HG02763 (cell line): ENCODE measurements around the gene ZNF234.
"Not testable (repeated sequence)": the region's sequence is repeated elsewhere in the genome, so short reads cannot be mapped to it uniquely, and the experiment has no call there.

ENCODE experiments used
- ATAC-seq: cut with Tn5 transposase; IDR thresholded peaks from one replicate; pipeline ENCODE4 v1.9.1; 2021; ENCODE audit warnings: mild to moderate bottlenecking, moderate library complexity; ENCODE audit not compliant: unreplicated experiment

Gene ZNF234

DNA sequence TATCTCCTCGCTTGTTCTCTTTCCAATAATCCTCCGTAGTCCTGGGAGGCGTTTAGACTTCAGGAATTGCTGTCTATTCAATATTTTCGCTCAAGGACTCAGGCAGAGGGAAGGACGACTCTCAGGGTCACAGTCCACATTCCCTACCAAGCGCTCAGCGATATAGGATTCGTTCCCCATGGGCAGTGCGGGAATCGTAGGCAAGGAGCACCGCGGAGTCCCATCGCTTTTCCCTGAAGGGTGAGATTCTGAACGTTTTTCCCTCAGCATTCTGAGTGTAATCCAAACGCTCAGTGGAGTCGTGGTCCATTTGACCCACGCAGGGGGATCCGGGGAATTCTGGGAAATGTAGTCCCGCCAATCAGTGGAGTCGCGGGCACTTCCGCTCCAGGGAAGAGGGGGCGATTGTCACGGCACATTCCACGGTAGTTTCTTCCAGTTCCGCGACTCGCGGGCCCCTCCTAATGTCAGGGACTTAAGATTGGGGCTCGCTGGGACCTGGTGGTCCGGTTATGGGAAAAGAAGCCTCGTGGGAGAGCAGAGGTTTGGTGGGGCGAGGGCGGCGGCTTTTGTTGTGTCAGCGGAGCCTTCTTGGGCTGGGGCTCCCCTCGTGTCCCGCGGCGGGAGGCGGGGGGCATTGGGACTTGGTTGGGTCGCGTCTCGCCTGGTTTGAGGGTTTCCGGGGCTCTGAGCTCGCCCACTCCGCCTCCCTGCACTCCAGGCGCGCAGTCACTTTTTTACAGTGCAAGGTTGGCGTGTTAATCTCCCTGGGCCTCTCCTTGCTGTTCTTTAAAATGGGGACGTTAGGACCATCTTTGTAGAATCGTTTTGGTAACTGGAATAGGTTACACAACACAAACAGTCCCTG is at the start of gene ZNF234:
TSS of gene ZNF234 (plus strand) at position 364 of the 868 bp plus-strand sequence. CDS start 3,079 bp downstream, outside the sequence.
- ATAC-seq = peak; percentile 83

GRCh38 chr19:44092108-44092507 is 49.2 kb upstream of the ZNF234 start:
- ATAC-seq = no peak

DNA sequence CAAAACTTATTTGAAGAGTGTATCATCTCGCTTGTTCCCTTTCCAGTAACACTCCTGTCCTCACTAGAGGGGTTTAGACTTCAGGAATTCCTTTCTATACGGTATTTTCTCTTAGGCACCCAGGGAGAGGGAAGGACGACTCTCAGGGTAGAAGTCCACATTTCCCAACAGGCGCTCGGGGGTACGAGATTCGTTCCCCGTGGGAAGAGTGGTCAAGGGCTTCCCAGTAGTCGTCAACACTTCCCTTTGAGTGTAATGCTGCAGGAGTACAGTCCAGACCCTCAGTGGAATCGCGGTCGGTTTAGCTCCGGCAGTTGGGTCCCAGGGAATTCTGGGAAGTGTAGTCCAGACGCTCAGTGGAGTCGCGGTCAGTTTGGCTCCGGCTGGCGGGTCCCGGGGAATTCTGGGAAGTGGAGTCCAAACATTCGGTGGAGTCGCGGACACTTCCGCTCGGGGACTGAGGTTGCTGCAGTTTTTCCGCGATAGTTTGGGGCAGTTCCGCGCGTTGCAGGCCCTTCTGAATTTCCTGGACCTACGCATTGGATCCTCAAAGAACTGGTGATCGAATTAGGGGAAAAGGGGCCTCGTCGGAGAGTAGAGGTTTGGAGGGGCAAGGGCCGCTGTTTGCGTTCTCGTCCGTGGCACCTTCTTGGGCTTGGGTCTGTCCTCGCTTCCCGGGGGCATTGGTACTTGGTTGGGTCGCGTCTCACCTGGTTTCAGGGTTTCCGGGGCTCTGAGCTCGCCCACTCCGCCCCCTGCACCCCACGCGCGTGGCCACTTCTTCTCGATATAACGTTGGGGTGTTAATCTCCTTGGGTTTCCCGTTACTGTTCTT is 47.2 kb upstream of the ZNF234 start, which contains the start of gene ZNF224:
TSS of gene ZNF224 (plus strand) at position 431 of the 835 bp plus-strand sequence. CDS start 3,513 bp downstream, outside the sequence.
- peak; percentile 93 for ATAC-seq

DNA sequence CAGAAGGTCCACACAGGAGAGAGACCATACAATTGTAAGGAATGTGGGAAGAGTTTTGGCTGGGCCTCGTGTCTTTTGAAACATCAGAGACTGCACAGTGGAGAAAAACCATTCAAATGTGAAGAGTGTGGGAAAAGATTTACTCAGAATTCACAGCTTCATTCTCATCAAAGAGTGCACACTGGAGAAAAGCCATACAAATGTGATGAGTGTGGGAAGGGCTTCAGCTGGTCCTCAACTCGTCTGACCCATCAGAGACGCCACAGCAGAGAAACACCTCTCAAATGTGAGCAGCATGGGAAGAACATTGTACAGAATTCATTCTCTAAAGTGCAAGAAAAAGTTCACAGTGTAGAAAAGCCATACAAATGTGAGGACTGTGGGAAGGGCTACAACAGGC is 33.6 kb upstream of the ZNF234 start:
- no peak for ATAC-seq

GRCh38 chr19:44109458-44109857 is 31.9 kb upstream of the ZNF234 start:
- no peak for ATAC-seq

DNA sequence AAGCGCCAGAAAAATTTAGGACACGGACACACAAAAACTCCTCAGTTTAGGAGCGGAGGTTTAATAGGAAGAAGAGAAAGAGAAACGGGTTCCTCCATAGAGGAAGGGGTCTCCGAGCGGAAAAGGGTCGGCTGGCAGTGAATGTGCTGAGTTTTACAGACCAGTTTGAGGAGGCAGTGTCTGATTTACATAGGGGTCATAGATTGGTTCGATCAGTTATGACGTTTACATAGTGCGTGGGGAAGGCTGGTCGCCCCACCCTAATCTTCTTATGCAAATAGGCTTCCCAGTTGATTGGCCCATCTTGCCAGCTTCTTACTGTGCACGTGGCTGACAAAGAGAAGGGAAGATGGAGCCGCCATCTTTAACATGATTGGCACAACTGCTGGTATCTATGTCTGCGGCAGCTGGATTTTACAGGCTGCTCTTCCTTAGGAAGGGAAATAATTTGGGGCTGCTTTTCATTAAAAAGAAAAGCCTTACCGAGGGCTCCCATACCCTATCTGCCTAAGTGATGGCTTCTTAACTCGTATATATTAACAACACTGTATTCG is 29.4 kb upstream of the ZNF234 start:
- no peak for ATAC-seq

DNA sequence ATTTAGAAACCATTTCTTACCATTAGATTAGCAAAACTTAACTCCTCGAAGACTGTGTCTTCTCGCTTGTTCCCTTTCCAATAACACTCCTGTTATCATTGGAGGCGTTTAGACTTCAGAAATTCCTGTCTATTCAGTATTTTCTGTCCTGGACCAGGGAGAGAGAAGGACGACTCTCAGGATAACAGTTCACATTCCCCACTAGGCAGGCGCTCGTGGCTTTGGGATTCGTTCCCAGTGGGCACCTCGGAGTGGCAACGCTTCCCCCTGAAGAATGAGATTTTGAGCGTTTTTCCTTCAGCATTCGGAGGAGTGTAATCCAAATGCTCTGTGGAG is 28.6 kb upstream of the ZNF234 start:
- ATAC-seq = no peak

DNA sequence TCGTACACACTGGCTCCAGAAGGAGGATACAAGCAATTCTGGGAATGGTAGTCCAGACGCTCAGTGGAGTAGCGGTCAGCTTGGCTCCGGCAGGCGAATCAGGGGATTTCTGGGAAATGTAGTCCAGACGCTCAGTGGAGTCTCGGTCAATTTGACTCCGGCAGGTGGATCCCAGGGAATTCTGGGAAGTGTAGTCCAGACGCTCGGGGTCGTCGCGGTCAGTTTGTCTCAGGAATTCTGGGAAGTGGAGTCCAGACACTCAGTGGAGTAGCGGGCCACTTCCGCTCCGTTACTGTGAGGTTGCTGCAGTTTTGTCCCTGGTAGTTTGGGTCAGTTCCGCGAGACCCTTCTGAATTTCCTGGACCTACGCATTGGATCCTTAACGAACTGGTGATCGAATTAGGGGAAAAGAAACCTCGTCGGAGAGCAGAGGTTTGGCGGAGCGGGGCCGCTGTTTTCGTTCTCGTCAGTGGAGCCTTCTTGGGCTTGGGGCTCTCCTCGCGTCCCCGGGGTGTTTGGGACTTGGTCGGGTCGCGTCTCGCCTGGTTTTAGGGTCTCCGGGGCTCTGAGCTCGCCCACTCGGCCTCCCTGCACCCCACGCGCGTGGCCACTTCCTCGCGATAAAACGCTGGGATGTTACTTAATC is 28.1 kb upstream of the ZNF234 start, which contains the start of gene ZNF225:
TSS of gene ZNF225 (plus strand) at position 262 of the 646 bp plus-strand sequence. CDS start 2,429 bp downstream, outside the sequence.
- peak; percentile 95 for ATAC-seq

- ATAC-seq = no peak
Measured at GRCh38 chr19:44113784-44114390, 27.5 kb upstream of the ZNF234 start.

DNA sequence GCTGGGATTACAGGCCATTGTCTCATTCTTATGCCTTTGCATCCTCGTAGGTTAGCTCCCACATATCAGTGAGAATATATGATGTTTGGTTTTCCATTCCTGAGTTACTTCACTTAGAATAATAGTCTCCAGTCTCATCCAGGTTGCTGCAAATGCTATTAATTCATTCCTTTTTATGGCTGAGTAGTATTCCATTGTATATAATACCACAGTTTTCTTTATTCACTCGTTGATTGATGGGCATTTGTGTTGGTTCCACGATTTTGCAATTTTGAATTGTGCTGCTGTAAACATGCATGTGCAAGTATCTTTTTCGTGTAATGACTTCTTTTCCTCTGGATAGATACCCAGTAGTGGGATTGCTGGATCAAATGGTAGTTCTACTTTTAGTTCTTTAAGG is 20.2 kb upstream of the ZNF234 start:
- ATAC-seq = not testable (repeated sequence)

- no peak for ATAC-seq
Measured at GRCh38 chr19:44131955-44132354, 9.4 kb upstream of the ZNF234 start.

- ATAC-seq = no peak
Measured at GRCh38 chr19:44142059-44142433, 692 bp downstream of the ZNF234 start.

- no peak for ATAC-seq
Measured at GRCh38 chr19:44149776-44150175, 8.4 kb downstream of the ZNF234 start.

DNA sequence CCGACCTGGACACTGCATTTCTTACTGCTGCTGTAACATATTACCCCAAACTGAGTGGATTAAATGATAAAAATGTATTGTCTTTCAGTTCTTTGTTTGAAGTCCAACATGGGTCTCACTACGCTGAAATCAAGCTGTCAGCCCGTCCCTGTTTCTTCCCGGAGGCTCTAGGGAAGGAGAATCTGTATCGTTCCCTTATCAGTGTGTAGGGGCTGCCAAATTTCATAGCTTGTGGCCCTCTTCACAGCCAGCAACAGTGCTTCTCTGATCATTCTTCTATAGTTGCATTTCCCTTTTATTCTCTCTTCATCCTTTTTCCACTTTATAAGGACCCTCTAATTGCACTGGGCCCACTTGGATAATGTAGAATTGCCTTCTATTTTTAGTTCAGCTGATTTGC is 10.1 kb downstream of the ZNF234 start:
- no peak for ATAC-seq

- ATAC-seq = no peak
Measured at GRCh38 chr19:44156475-44156874, 15.1 kb downstream of the ZNF234 start.

- ATAC-seq = no peak
Measured at GRCh38 chr19:44163789-44164188, 22.4 kb downstream of the ZNF234 start.

DNA sequence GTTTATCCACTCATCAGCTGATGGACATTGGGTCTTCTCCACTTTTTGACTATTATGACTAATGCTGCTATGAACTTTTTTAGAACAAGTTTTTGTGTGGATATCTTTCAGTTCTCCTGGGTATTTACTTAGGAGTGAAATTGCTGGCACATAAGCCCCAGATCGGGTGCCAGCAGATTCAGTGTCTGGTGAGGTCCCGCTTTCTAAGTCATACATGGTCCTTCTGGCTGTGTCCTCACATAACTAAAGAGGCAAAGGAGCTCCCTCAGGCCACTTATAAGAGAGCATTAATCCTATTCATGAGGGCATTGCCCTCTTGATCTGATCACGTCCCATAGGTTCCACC is 22.9 kb downstream of the ZNF234 start:
- ATAC-seq = no peak

DNA sequence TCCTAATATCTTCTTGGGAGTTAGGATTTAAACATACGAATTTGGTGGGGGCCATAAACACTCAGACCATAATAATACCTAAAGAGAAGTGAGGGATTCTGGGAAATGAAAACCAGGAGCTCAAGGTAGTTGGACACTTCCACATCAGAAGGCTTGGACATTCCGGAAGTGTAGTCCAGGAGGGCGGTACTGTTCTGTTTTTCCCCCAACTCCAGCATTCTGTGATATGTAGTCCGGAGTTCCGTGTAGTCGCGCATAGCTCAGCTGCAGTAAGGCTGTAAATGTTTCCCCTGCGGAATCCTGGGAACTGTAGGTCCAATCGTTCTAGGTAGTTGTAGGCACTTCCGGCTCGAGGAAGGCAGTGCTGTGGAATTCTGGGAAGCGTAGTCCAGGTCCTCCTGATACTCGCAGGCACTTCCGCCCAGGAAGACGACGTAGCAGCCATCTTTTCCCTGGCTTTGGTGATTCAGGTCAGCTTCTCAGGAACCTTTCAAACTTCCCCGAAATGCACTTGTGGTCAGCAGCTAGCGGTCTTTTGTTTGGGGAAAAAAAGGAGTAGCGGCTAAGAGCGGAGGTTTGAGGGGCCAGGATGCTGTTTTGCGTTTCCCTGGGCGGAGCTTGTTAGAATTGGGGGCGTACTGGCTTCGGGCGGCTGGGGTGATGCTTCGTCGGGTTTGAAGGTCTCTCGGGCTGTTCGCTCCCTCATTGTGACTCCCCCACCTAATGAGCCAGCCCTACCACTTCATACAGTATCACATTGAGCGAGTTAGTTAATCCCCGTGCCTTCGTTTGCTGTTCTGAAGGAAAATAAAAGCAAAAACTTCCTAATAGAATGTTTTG is 23.5 kb downstream of the ZNF234 start, which contains the start of gene ZNF226:
TSS of gene ZNF226 (plus strand) at position 428 of the 840 bp plus-strand sequence. CDS start 4,981 bp downstream, outside the sequence.
- peak; percentile 92 for ATAC-seq

- ATAC-seq = not testable (repeated sequence)
Measured at GRCh38 chr19:44170660-44171059, 29.3 kb downstream of the ZNF234 start.
